ENCODE data around the gene OR2A42. TPM values are rescaled to one million over a fixed set of nuclear protein-coding genes. Genes with fewer than 3 reads are reported as not detected.
"Not testable (repeated sequence)": the region's sequence is repeated elsewhere in the genome, so short reads cannot be mapped to it uniquely, and the experiment has no call there.

The OR2A42 gene
- total RNA-seq: under 1 TPM in 1 of 2 donors, not detected in 1; 0.14 TPM
- long read RNA-seq, donor 1: 0 reads
- long read RNA-seq, donor 2: 0 reads

DNA sequence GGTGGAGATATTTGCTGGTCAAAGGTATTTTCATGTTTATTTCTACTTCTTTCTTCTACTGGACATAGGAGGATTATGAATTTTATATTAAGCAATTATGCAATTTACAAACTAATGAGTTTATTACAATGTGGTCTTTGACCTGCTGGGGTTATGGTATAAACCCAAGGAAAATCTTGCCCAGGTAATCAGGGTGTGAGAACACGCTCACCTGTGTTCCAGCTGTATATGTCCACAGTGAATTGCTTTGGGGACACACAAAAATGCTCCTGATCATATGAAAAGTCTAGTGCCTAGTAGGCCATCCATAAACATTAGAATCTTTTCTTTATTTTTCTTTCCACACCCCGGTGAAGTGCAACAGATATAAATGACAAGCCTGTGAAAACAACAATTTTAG, at the start of gene OR2A42:
Gene OR2A42 (minus strand): TSS at position 241 of the 400 bp plus-strand sequence. CDS start 6,762 bp downstream, outside the sequence.
- intact Hi-C loops (cut with DNase I); DNase-seq (ENCODE audit: low spot score): not testable (repeated sequence)

GRCh38 chr7:144287171-144287784, 47.9 kb upstream of the OR2A42 start:
- DNase-seq (ENCODE audit: low spot score); intact Hi-C loops (cut with DNase I): not testable (repeated sequence)

GRCh38 chr7:144283716-144284115, 44.3 kb upstream of the OR2A42 start:
- intact Hi-C loops (cut with DNase I); DNase-seq (ENCODE audit: low spot score): not testable (repeated sequence)

GRCh38 chr7:144282490-144282889, 43.1 kb upstream of the OR2A42 start:
- intact Hi-C loops (cut with DNase I): not testable (repeated sequence)
- DNase-seq (ENCODE audit: low spot score): peak; percentile 52

- DNase-seq (ENCODE audit: low spot score); intact Hi-C loops (cut with DNase I): not testable (repeated sequence)
Observed at GRCh38 chr7:144281981-144282380, 42.6 kb upstream of the OR2A42 start.

- DNase-seq (ENCODE audit: low spot score); intact Hi-C loops (cut with DNase I): not testable (repeated sequence)
Observed at GRCh38 chr7:144280010-144280409, 40.6 kb upstream of the OR2A42 start.

- intact Hi-C loops (cut with DNase I): not testable (repeated sequence)
Observed at GRCh38 chr7:144275281-144275680, 35.9 kb upstream of the OR2A42 start.

DNA sequence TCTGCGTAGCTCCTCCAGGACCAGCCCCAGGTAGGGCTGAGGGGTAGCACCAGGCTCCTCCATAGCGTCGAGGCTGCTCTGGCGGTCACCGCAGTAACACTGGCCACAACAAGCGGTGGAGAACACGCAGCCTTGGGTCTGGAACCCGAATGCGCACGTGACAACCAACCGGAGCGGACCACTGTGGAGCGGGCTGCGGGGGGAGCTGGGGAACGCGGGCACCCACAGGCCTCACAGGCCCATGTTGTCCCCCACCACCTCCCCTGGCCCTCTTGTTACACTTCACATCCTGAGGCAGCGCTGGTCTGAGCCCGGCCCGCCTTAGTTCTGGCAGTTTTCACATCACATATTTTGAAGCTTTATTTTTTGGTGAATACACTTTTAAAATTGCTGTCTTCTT, 29.8 kb upstream of the OR2A42 start, which contains the start of gene CTAGE8:
Gene CTAGE8 (minus strand): TSS at position 101 of the 400 bp plus-strand sequence. CDS start 38 bp downstream, at position 63.
- intact Hi-C loops (cut with DNase I); DNase-seq (ENCODE audit: low spot score): not testable (repeated sequence)

More at GRCh38 chr7:144275281-144275680, 35.9 kb upstream of the OR2A42 start:
- not testable (repeated sequence) for DNase-seq (ENCODE audit: low spot score)

- DNase-seq (ENCODE audit: low spot score); intact Hi-C loops (cut with DNase I): not testable (repeated sequence)
Observed at GRCh38 chr7:144264692-144265091, 25.3 kb upstream of the OR2A42 start, which contains the start of gene OR2A7. Gene OR2A7, minus strand, starts transcription at chr7:144264792. Its CDS starts 5,164 bp downstream, at chr7:144259628.

DNA sequence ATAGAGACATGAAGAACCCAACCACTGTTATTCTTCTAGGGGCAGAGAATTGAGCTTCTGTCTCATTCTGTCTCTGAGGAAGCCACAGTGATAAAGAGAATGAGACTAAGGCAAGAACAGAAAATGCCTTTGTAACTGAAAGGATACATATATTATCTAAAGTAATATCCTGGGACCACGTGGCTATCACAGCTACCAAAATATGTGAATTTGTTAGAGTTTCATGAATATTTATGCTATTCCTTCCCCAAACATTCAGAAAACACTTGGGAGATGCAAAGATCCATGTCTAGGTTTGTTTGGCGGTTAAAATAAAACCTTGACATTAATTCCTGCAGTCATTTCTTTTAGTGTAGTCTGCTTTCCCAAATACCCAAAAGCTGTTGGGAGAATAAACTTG, 22.7 kb upstream of the OR2A42 start:
- DNase-seq (ENCODE audit: low spot score); intact Hi-C loops (cut with DNase I): not testable (repeated sequence)

GRCh38 chr7:144259067-144259466, 19.7 kb upstream of the OR2A42 start:
- DNase-seq (ENCODE audit: low spot score); intact Hi-C loops (cut with DNase I): not testable (repeated sequence)

GRCh38 chr7:144256112-144256511, 16.7 kb upstream of the OR2A42 start:
- no peak for DNase-seq (ENCODE audit: low spot score)
- intact Hi-C loops (cut with DNase I): no loop called here

DNA sequence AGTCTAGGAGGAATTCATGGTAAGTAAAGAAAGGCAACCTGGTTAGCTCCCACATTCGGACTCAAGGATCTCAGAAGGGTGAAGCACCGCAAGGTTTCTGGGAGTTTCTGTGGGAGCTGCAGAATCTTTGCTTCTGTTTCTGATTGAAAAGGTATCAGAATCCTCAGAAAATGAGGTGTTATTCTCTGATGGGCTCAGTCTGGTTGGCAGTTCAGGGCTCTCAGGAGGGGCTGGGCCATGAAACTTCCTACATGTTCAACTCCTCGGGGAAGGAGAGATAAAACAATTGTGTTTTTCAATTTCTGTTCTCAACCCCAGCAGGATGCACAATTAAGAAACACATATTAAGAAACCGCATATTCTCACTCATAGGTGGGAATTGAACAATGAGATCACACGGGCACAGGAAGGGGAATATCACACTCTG, 16.1 kb upstream of the OR2A42 start:
- intact Hi-C loops (cut with DNase I): no loop called here
- DNase-seq (ENCODE audit: low spot score): no peak

DNA sequence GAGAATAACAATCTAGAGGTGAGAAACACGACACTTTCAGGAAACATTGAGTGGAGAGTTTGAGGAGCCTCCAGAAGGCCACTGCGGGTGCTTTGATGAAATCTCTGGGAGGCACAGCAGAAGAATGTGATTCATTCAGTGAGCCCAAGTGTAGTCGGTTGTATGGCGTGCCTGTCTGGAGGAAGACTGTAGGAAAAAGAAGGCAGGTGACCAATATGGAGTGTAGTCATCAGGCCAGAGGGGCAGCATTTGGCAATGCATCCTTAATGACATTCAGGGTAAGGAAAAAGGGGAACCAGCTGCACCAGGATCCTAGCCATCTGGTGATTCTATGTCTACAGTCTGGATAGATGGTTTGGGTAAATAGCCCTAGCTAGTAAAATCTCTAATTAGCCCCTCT, 12.9 kb upstream of the OR2A42 start:
- intact Hi-C loops (cut with DNase I); DNase-seq (ENCODE audit: low spot score): not testable (repeated sequence)

DNA sequence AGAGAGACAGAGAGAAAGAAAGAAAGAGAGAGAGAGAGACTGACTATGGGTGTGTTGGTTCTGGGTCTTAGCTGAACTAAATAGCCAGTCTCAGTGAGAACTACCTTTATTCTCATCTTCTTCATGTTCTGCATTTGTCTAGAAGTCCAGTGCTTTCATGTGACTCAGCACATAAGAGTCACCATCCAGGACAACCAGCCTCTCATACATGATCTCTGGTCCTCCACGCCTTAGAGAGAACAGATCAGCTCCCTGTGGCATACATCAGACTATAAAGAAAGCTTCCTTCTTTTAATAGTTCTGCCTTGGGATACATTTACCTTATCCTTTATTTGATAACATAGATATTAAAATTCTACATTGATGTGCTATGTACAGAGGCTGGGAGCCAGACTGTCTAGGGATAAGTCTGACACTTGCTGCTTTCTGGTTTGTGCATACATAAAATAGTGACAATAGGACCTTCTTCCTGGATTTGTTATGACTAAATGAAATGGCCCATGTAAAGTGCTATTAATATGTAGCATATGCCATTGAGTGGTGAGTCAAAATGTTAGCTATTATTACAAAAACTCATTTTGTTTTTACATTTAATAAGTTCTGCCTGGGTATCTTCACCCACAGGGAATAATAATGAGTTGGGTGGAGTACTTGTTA, 8.4 kb upstream of the OR2A42 start:
- intact Hi-C loops (cut with DNase I): not testable (repeated sequence)

DNA sequence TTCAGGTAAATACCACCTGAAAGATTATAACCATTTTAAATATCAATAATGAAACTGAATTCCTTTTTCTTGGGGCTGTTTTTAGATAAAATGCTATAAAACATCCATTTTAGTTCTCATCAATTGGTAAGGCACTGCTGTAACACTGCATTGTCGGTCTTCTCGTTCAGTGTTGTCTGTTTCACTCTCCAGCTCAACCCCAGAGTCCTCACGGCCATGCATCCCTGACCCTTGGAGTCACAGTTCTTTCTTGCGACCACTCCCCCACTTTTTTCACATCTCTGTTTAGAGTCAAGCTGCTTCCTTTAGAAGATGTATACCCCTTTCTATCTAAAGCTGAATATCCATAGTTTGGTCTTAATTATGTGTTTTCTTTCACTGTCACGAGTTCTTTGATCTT, 7.6 kb upstream of the OR2A42 start:
- intact Hi-C loops (cut with DNase I); DNase-seq (ENCODE audit: low spot score): not testable (repeated sequence)

More for the DNA sequence above, 8.4 kb upstream of the OR2A42 start:
- DNase-seq (ENCODE audit: low spot score): not testable (repeated sequence)

DNA sequence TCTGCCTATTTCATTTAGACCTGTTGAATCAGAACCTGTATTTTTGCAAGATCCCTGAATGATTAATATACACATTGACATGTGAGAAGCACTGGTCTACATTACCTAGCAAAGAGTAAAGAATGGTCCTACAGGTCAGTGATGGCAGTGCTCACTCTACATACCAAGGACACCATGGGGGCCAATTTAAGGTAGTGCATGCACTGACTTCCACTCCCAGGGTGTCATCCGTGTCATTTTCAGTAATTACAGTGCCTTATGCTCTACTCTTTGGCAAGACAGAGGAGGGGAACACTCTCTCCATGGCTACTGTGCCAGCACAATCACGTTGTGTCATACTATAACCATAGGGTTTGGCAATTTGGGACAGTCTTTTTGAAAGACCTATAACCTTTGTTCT, 6.0 kb upstream of the OR2A42 start:
- intact Hi-C loops (cut with DNase I): not testable (repeated sequence)

GRCh38 chr7:144238530-144239082, 799 bp downstream of the OR2A42 start:
- intact Hi-C loops (cut with DNase I); DNase-seq (ENCODE audit: low spot score): not testable (repeated sequence)

More for the DNA sequence above, 6.0 kb upstream of the OR2A42 start:
- DNase-seq (ENCODE audit: low spot score): not testable (repeated sequence)

DNA sequence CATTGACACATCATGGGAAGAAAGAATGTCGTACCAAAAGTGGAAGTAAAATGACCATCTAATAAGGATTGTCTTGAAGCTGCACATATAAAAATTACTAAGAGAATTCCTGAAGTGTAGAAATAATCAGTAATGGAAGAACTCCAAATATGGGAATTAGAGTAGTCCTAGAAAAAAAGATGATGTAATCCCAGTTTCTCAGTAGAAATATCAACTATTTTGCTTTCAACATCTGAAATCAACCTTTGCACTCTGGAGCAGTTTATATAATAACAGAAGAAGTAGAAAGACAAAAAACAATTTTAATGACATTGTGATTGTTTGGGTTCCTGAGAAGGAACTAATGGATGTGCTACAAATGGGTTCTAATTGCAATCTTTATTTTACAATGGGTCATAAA, 6.4 kb downstream of the OR2A42 start:
- intact Hi-C loops (cut with DNase I); DNase-seq (ENCODE audit: low spot score): not testable (repeated sequence)

GRCh38 chr7:144231027-144231426, 8.4 kb downstream of the OR2A42 start:
- DNase-seq (ENCODE audit: low spot score); intact Hi-C loops (cut with DNase I): not testable (repeated sequence)
